ENCODE measurements around the gene HES4. TPM values are rescaled to one million over a fixed set of nuclear protein-coding genes. Genes with fewer than 3 reads are reported as not detected.

HES4 gene
- total and polyA plus RNA-seq, 10 of the 15 experiments (the other 5 are each of a cell fraction or from before 2014, with no cell fraction given): 0.44 to 1.7 (median 0.85) TPM; not detected in 5

DNA sequence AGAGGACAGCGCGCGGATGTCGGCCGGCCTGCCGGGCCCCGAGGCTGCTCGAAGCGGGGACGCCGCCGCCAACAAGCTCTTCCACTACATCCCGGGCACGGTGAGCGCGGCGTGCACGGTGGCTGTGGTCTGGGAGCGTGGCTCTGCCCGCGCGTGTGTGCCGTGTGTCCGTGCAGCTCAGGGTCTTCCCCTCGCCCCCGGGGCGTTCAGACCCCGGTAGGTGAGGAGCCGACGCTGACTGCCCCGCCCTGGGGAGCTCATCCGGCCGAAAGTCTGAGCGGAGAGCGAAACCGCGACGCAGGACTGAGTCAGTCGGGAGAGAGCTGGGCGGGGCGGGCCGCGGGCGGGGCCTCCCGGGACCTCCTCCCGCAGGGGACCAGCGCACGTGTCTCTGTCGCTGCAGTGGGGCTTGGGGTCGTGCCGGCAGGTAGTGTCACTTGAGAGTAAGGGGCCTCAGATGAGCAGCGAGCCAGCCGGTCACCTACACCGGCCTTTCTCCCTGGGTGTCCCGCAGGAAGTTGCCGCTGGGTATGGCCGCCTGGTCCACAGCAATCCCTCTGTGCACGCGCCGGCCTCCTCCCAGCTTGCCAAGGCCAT, 33.1 kb downstream of the HES4 start (continued):
- TF ChIP-seq, protein P1, sequence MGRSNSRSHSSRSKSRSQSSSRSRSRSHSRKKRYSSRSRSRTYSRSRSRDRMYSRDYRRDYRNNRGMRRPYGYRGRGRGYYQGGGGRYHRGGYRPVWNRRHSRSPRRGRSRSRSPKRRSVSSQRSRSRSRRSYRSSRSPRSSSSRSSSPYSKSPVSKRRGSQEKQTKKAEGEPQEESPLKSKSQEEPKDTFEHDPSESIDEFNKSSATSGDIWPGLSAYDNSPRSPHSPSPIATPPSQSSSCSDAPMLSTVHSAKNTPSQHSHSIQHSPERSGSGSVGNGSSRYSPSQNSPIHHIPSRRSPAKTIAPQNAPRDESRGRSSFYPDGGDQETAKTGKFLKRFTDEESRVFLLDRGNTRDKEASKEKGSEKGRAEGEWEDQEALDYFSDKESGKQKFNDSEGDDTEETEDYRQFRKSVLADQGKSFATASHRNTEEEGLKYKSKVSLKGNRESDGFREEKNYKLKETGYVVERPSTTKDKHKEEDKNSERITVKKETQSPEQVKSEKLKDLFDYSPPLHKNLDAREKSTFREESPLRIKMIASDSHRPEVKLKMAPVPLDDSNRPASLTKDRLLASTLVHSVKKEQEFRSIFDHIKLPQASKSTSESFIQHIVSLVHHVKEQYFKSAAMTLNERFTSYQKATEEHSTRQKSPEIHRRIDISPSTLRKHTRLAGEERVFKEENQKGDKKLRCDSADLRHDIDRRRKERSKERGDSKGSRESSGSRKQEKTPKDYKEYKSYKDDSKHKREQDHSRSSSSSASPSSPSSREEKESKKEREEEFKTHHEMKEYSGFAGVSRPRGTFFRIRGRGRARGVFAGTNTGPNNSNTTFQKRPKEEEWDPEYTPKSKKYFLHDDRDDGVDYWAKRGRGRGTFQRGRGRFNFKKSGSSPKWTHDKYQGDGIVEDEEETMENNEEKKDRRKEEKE (IDR thresholded peaks at IDR 0.05): no peak
- TF ChIP-seq, protein P2, sequence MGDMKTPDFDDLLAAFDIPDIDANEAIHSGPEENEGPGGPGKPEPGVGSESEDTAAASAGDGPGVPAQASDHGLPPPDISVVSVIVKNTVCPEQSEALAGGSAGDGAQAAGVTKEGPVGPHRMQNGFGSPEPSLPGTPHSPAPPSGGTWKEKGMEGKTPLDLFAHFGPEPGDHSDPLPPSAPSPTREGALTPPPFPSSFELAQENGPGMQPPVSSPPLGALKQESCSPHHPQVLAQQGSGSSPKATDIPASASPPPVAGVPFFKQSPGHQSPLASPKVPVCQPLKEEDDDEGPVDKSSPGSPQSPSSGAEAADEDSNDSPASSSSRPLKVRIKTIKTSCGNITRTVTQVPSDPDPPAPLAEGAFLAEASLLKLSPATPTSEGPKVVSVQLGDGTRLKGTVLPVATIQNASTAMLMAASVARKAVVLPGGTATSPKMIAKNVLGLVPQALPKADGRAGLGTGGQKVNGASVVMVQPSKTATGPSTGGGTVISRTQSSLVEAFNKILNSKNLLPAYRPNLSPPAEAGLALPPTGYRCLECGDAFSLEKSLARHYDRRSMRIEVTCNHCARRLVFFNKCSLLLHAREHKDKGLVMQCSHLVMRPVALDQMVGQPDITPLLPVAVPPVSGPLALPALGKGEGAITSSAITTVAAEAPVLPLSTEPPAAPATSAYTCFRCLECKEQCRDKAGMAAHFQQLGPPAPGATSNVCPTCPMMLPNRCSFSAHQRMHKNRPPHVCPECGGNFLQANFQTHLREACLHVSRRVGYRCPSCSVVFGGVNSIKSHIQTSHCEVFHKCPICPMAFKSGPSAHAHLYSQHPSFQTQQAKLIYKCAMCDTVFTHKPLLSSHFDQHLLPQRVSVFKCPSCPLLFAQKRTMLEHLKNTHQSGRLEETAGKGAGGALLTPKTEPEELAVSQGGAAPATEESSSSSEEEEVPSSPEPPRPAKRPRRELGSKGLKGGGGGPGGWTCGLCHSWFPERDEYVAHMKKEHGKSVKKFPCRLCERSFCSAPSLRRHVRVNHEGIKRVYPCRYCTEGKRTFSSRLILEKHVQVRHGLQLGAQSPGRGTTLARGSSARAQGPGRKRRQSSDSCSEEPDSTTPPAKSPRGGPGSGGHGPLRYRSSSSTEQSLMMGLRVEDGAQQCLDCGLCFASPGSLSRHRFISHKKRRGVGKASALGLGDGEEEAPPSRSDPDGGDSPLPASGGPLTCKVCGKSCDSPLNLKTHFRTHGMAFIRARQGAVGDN (IDR thresholded peaks at IDR 0.05): no peak
- TF ChIP-seq TCF12 (IDR thresholded peaks at IDR 0.05; ENCODE audit: low read depth, low read length) (peak; percentile 3; the same call in 1 of the 2 replicates), KLF5 (IDR thresholded peaks at IDR 0.05; ENCODE audit: partially characterized antibody) (no peak), DPF2 (IDR thresholded peaks at IDR 0.05) (peak; percentile 63), GATAD2B (conservative IDR thresholded peaks at IDR 0.05; ENCODE audit: low read depth) (peak; percentile 76; the same call in 1 of the 2 replicates), NFYB (IDR thresholded peaks at IDR 0.05; ENCODE audit: insufficient read depth, low read depth, low read length) (no peak), PAX5 (IDR thresholded peaks at IDR 0.05; ENCODE audit: borderline replicate concordance, low read depth, low read length) (no peak), CBX3 (IDR thresholded peaks at IDR 0.05; ENCODE audit: borderline replicate concordance, low read depth) (no peak), BCL11A (IDR thresholded peaks at IDR 0.05; ENCODE audit: low read depth, low read length) (no peak), FOXM1 (IDR thresholded peaks at IDR 0.05; ENCODE audit: low read depth, low read length) (no peak), ESRRA (IDR thresholded peaks at IDR 0.05; ENCODE audit: low read length) (no peak), CHD4 (IDR thresholded peaks at IDR 0.05) (no peak), KAT2A (conservative IDR thresholded peaks at IDR 0.05; ENCODE audit: control insufficient read depth, low read depth, low read length) (no peak), BACH1 (IDR thresholded peaks at IDR 0.05; ENCODE audit: borderline replicate concordance) (peak; percentile 61), BHLHE40 (IDR thresholded peaks at IDR 0.05; ENCODE audit: borderline replicate concordance in 1 of 2, low read depth in 2 of 2, low read length in 1 of 2) (peak; percentile 77 to 91; a peak in 3 of 4 replicates), POLR2A (IDR thresholded peaks at IDR 0.05; ENCODE audit: low read depth, low read length) (peak; percentile 66), PAX8 (IDR thresholded peaks at IDR 0.05) (no peak), IKZF1 (conservative IDR thresholded peaks at IDR 0.05) (peak; percentile 52), IKZF2 (IDR thresholded peaks at IDR 0.05) (peak in 1 of 2 experiments; percentile 25; a peak in 1 of 4 replicates)
- TF ChIP-seq, protein P3, sequence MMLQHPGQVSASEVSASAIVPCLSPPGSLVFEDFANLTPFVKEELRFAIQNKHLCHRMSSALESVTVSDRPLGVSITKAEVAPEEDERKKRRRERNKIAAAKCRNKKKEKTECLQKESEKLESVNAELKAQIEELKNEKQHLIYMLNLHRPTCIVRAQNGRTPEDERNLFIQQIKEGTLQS (IDR thresholded peaks at IDR 0.05; ENCODE audit: borderline replicate concordance, extremely low read depth, low read depth, low read length): no peak
- TF ChIP-seq, protein P4, sequence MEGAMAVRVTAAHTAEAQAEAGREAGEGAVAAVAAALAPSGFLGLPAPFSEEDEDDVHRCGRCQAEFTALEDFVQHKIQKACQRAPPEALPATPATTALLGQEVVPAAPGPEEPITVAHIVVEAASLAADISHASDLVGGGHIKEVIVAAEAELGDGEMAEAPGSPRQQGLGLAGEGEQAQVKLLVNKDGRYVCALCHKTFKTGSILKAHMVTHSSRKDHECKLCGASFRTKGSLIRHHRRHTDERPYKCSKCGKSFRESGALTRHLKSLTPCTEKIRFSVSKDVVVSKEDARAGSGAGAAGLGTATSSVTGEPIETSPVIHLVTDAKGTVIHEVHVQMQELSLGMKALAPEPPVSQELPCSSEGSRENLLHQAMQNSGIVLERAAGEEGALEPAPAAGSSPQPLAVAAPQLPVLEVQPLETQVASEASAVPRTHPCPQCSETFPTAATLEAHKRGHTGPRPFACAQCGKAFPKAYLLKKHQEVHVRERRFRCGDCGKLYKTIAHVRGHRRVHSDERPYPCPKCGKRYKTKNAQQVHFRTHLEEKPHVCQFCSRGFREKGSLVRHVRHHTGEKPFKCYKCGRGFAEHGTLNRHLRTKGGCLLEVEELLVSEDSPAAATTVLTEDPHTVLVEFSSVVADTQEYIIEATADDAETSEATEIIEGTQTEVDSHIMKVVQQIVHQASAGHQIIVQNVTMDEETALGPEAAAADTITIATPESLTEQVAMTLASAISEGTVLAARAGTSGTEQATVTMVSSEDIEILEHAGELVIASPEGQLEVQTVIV (IDR thresholded peaks at IDR 0.05; ENCODE audit: borderline replicate concordance, partially characterized antibody): no peak

Measured in GM12878 (cell line).